PFSK-1 (cell line): ENCODE measurements around the gene VGLL4.

Source experiments
- FOXP2 ChIP-seq: optimal IDR thresholded peaks from 2 replicates; pipeline ENCODE3; 2011; ENCODE audit warnings: borderline replicate concordance, control low read depth, inconsistent platforms; ENCODE audit not compliant: insufficient read depth; ENCODE audit errors: extremely low read length, extremely low read depth
- SIN3A ChIP-seq: IDR thresholded peaks from 2 replicates; pipeline ENCODE4 v1.6.1; 2012; ENCODE audit warnings: mild to moderate bottlenecking, low read length, moderate library complexity, borderline replicate concordance; ENCODE audit not compliant: insufficient read depth
- TF ChIP-seq, protein P1 (sequence below), 2 experiments: IDR thresholded peaks; 2 replicates each; pipeline versions ENCODE4 v1.6.1 to v1.8.0; 2011 to 2012; ENCODE audit warnings: low read depth in 2 of 2, low read length in 2 of 2, control low read depth in 1 of 2, inconsistent platforms in 1 of 2, mild to moderate bottlenecking in 1 of 2, moderate library complexity in 1 of 2; ENCODE audit not compliant: insufficient read depth in 1 of 2

DNA sequence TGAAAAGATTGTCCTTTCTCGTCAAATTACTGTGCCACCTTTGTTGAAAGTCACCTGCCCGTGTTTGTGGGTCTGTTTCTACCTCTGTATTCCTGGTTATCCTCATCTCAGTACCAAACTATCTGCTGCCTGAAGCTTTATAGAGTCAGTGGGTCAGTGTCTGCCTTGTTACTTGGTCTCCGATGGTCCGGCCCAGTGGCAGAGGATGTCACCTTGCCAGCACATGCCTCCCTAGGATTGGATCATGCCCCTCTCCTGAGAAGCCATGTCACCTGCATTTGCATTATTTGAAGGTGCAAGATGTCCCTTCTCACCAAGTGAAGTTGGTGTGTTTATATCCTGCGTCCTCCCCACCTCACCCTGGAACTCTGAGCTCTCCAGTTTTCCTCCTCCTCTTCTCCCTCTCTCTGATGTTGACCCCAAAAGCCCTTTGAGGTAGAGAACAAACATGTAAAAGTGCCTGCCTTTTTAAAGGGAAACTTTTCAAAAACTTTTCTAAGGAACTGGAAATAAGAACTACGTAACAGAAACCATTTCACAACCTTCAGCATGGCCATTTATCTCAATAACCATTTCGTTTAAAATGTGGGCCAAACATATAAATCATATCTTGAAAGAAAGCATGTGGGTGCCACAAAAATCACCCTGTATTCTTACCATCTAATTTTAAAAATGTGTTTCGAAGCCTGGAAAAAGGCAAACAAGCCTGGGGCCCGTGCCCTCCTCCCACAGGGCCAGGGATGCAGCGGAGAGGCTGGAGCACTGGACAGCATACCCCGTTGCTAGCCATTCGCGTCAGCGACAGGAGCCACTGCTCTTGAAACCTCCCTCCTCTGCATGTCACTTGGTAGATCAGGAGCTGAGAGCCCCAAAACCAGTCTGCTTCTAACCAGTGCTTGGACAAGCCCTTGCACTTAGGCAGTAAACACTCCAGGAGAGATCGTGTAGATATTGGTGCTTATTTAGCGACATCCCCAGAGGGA lies 102.1 kb downstream of the VGLL4 start:
- TF ChIP-seq FOXP2 (no peak), SIN3A (no peak)
- TF ChIP-seq, protein P1, sequence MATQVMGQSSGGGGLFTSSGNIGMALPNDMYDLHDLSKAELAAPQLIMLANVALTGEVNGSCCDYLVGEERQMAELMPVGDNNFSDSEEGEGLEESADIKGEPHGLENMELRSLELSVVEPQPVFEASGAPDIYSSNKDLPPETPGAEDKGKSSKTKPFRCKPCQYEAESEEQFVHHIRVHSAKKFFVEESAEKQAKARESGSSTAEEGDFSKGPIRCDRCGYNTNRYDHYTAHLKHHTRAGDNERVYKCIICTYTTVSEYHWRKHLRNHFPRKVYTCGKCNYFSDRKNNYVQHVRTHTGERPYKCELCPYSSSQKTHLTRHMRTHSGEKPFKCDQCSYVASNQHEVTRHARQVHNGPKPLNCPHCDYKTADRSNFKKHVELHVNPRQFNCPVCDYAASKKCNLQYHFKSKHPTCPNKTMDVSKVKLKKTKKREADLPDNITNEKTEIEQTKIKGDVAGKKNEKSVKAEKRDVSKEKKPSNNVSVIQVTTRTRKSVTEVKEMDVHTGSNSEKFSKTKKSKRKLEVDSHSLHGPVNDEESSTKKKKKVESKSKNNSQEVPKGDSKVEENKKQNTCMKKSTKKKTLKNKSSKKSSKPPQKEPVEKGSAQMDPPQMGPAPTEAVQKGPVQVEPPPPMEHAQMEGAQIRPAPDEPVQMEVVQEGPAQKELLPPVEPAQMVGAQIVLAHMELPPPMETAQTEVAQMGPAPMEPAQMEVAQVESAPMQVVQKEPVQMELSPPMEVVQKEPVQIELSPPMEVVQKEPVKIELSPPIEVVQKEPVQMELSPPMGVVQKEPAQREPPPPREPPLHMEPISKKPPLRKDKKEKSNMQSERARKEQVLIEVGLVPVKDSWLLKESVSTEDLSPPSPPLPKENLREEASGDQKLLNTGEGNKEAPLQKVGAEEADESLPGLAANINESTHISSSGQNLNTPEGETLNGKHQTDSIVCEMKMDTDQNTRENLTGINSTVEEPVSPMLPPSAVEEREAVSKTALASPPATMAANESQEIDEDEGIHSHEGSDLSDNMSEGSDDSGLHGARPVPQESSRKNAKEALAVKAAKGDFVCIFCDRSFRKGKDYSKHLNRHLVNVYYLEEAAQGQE (IDR thresholded peaks at IDR 0.05; ENCODE audit: insufficient read depth in 1 of 2, low read depth in 2 of 2, low read length in 2 of 2) = no peak
